ENCODE results near the gene PNMA8A. TPM values are rescaled to one million over a fixed set of nuclear protein-coding genes. Genes with fewer than 3 reads are reported as not detected.

PNMA8A gene
- polyA plus RNA-seq, 2 of the 4 experiments (the other 2 are of a cell fraction): 11.2 to 15.4 TPM

- ChIA-PET CTCF (interaction anchor here (0.6 to 6.7 kb wide), 3 partner anchors 92 to 1779 kb away, joined by 3 to 76 read pairs (median 45); no protein-coding TSS in a partner anchor), POLR2A (interaction anchor here (0.6 kb wide), 1 partner anchor 93 kb away, joined by 3 read pairs; no protein-coding TSS in a partner anchor)
- H3K4me1 ChIP-seq: peaks cover 5% of the 10 kb centered on the region; the same call in 1 of the 3 replicates
- no peak for ATAC-seq
- no peak overlapping the region for H3K4me3 ChIP-seq
- H3K4me2 ChIP-seq: no peak overlapping the region
- DNase-seq (ENCODE audit: low read depth in 1 of 2, low spot score in 1 of 2): no peak
- no peak overlapping the region for H3K27ac ChIP-seq
- H3K9me3 ChIP-seq: no peaks in the 10 kb centered on the region
- TF ChIP-seq E2F6 (IDR thresholded peaks at IDR 0.05; ENCODE audit: borderline replicate concordance, low read depth): no peak
- no peak for TF ChIP-seq ZNF302 (CRISPR knock-in tag; IDR thresholded peaks at IDR 0.05)
- no peak for TF ChIP-seq CBX8 (IDR thresholded peaks at IDR 0.05)
- TF ChIP-seq POLR2A (IDR thresholded peaks at IDR 0.05; ENCODE audit: low read length): no peak
- no peak for TF ChIP-seq ZSCAN20 (CRISPR knock-in tag; IDR thresholded peaks at IDR 0.05)
- no peak for TF ChIP-seq EHMT2 (IDR thresholded peaks at IDR 0.05; ENCODE audit: low read depth)
- TF ChIP-seq SMC3 (IDR thresholded peaks at IDR 0.05): no peak
- TF ChIP-seq ELK1 (IDR thresholded peaks at IDR 0.05; ENCODE audit: low read depth, low read length): no peak
- TF ChIP-seq JUN (IDR thresholded peaks at IDR 0.05): no peak
- no peak for TF ChIP-seq CTCF (IDR thresholded peaks at IDR 0.05)
- no peak for TF ChIP-seq CBX2 (IDR thresholded peaks at IDR 0.05; ENCODE audit: borderline replicate concordance, low read depth)
- TF ChIP-seq ZC3H11A (IDR thresholded peaks at IDR 0.05): no peak
- no peak for TF ChIP-seq BHLHE40 (IDR thresholded peaks at IDR 0.05; ENCODE audit: low read depth, low read length)
- TF ChIP-seq MYC (IDR thresholded peaks at IDR 0.05; ENCODE audit: borderline replicate concordance, low read length): no peak
- TF ChIP-seq ZFP36 (IDR thresholded peaks at IDR 0.05; ENCODE audit: borderline replicate concordance, partially characterized antibody): no peak
- no peak for TF ChIP-seq CHD2 (IDR thresholded peaks at IDR 0.05; ENCODE audit: low read length, partially characterized antibody)
- WGBS (ENCODE audit: missing lambda C conversion rate): 84% methylated on average over 88 of the region's 92 CpGs
- FAIRE-seq: no peak
Measured at GRCh38 chr19:46493236-46494145, 22.1 kb upstream of the PNMA8A start.

GRCh38 chr19:46492841-46493235, 21.5 kb upstream of the PNMA8A start:
- Histone ChIP-seq H3K9me3 (no peaks in the 10 kb centered on the region), H3K4me3 (no peak overlapping the region), H3K4me1 (peaks cover 6% of the 10 kb centered on the region; the same call in 1 of the 3 replicates), H3K4me2 (no peak overlapping the region), H3K27ac (no peak overlapping the region)
- ChIA-PET CTCF (interaction anchor here (0.6 to 6.7 kb wide), 8 partner anchors 38 to 415 kb away, joined by 3 to 76 read pairs (median 14); no protein-coding TSS in a partner anchor), POLR2A (interaction anchor here (0.6 kb wide), 1 partner anchor 92 kb away, joined by 3 read pairs; no protein-coding TSS in a partner anchor)
- DNase-seq (ENCODE audit: low read depth in 1 of 2, low spot score in 1 of 2): no peak
- 83% methylated on average over 17 of the region's 17 CpGs for whole genome bisulfite sequencing (ENCODE audit: missing lambda C conversion rate)
- FAIRE-seq: no peak
- TF ChIP-seq CEBPB (IDR thresholded peaks at IDR 0.05) (no peak), CTCF (IDR thresholded peaks at IDR 0.05) (no peak), BCL3 (IDR thresholded peaks at IDR 0.05) (no peak), ZC3H11A (IDR thresholded peaks at IDR 0.05) (no peak), BHLHE40 (IDR thresholded peaks at IDR 0.05; ENCODE audit: low read depth, low read length) (no peak), SREBF2 (IDR thresholded peaks at IDR 0.05) (no peak), NR3C1 (IDR thresholded peaks at IDR 0.05) (no peak), HOXB13 (CRISPR knock-in tag; IDR thresholded peaks at IDR 0.05; ENCODE audit: low read depth) (no peak), ZSCAN20 (CRISPR knock-in tag; IDR thresholded peaks at IDR 0.05) (no peak), ZNF302 (CRISPR knock-in tag; IDR thresholded peaks at IDR 0.05) (no peak), FOSB (CRISPR knock-in tag; IDR thresholded peaks at IDR 0.05) (no peak)
- no peak for ATAC-seq

All from A549 (cell line).